ENCODE results near the gene TRAM2.

TRAM2 gene

GRCh38 chr6:52564856-52565255 lies 12.0 kb downstream of the TRAM2 start:
- no peak for DNase-seq

GRCh38 chr6:52562911-52563310 lies 13.9 kb downstream of the TRAM2 start:
- no peak for DNase-seq

- no peak for DNase-seq
These were observed 16.4 kb downstream of the TRAM2 start for GRCh38 chr6:52560462-52560861.

GRCh38 chr6:52558266-52559000 lies 18.4 kb downstream of the TRAM2 start:
- DNase-seq, result no peak

GRCh38 chr6:52557389-52558265 lies 19.2 kb downstream of the TRAM2 start:
- DNase-seq, result no peak

GRCh38 chr6:52555518-52556233 lies 21.2 kb downstream of the TRAM2 start:
- no peak for DNase-seq

- DNase-seq, result no peak
These were observed 22.1 kb downstream of the TRAM2 start for GRCh38 chr6:52554684-52555280.

- DNase-seq, result no peak
These were observed 23.1 kb downstream of the TRAM2 start for GRCh38 chr6:52553719-52554118.

- no peak for DNase-seq
These were observed 23.7 kb downstream of the TRAM2 start for GRCh38 chr6:52553158-52553557.

- DNase-seq, result no peak
These were observed 24.6 kb downstream of the TRAM2 start for GRCh38 chr6:52552278-52552643.

- DNase-seq, result peak; percentile 88
These were observed 25.2 kb downstream of the TRAM2 start for GRCh38 chr6:52551483-52552277.

GRCh38 chr6:52550870-52551269 lies 26.0 kb downstream of the TRAM2 start:
- no peak for DNase-seq

GRCh38 chr6:52550014-52550575 lies 26.8 kb downstream of the TRAM2 start:
- DNase-seq, result no peak

- no peak for DNase-seq
These were observed 27.4 kb downstream of the TRAM2 start for GRCh38 chr6:52549428-52549827.

GRCh38 chr6:52548999-52549398 lies 27.9 kb downstream of the TRAM2 start:
- no peak for DNase-seq

- DNase-seq, result no peak
These were observed 28.5 kb downstream of the TRAM2 start for GRCh38 chr6:52548353-52548713.

GRCh38 chr6:52547647-52548352 lies 29.1 kb downstream of the TRAM2 start:
- DNase-seq, result no peak

GRCh38 chr6:52546678-52547077 lies 30.2 kb downstream of the TRAM2 start:
- no peak for DNase-seq

- DNase-seq, result no peak
These were observed 30.7 kb downstream of the TRAM2 start for GRCh38 chr6:52546192-52546591.

GRCh38 chr6:52545406-52546119 lies 31.3 kb downstream of the TRAM2 start:
- no peak for DNase-seq

Measured in NCI-H524 treated with DMSO at 0.1 percent for 48 hours (cell line).